Measurements from ENCODE around the gene CLCN6.

The CLCN6 gene

GRCh38 chr1:11805422-11806306 lies at the start of gene CLCN6, which contains the start of gene MTHFR:
TSS of gene CLCN6 (plus strand) at chr1:11806191. CDS start at chr1:11806263, 72 bp downstream.
TSS of gene MTHFR (minus strand) at chr1:11805964. CDS start at chr1:11803116, 2,848 bp downstream.
- H3K36me3 ChIP-seq (ENCODE audit: insufficient read depth, low read depth, low read length), result peaks cover 45% of the 10 kb centered on the region
- peak within 1 kb of the TSS; percentile 89 for H3K4me3 ChIP-seq (ENCODE audit: low read length)
- peaks cover 14% of the 10 kb centered on the region for H3K4me1 ChIP-seq (ENCODE audit: insufficient read depth, low read length)
- H3K9ac ChIP-seq (ENCODE audit: low read depth, low read length), result peak within 1 kb of the TSS; percentile 90
- H3K9me3 ChIP-seq (ENCODE audit: insufficient read depth, low read depth, low read length), result no peaks in the 10 kb centered on the region
- H3K27ac ChIP-seq (ENCODE audit: low read length), result peak within 1 kb of the TSS; percentile 72
- no peaks in the 10 kb centered on the region for H3K27me3 ChIP-seq (ENCODE audit: insufficient read depth, low read length)

- Histone ChIP-seq H3K4me1 (ENCODE audit: insufficient read depth, low read length) (0 out of 2 replicates have a peak, but pooled peaks cover 3% of the 10 kb centered on the region), H3K4me3 (ENCODE audit: low read length) (no peak overlapping the region), H3K9ac (ENCODE audit: low read depth, low read length) (no peak overlapping the region), H3K27me3 (ENCODE audit: insufficient read depth, low read length) (peaks cover 24% of the 10 kb centered on the region), H3K9me3 (ENCODE audit: insufficient read depth, low read depth, low read length) (no peaks in the 10 kb centered on the region), H3K27ac (ENCODE audit: low read length) (no peak overlapping the region), H3K36me3 (ENCODE audit: insufficient read depth, low read depth, low read length) (no peaks in the 10 kb centered on the region)
Measured at GRCh38 chr1:11757047-11757446, 48.9 kb upstream of the CLCN6 start.

- no peak overlapping the region for H3K27ac ChIP-seq (ENCODE audit: low read length)
- H3K9me3 ChIP-seq (ENCODE audit: insufficient read depth, low read depth, low read length), result no peaks in the 10 kb centered on the region
Measured at GRCh38 chr1:11759791-11760190, 46.2 kb upstream of the CLCN6 start.

GRCh38 chr1:11761285-11761684 lies 44.7 kb upstream of the CLCN6 start:
- no peaks in the 10 kb centered on the region for H3K36me3 ChIP-seq (ENCODE audit: insufficient read depth, low read depth, low read length)
- no peaks in the 10 kb centered on the region for H3K9me3 ChIP-seq (ENCODE audit: insufficient read depth, low read depth, low read length)
- H3K4me3 ChIP-seq (ENCODE audit: low read length), result no peak overlapping the region
- H3K27ac ChIP-seq (ENCODE audit: low read length), result no peak overlapping the region
- H3K9ac ChIP-seq (ENCODE audit: low read depth, low read length), result no peak overlapping the region
- peaks cover 46% of the 10 kb centered on the region for H3K27me3 ChIP-seq (ENCODE audit: insufficient read depth, low read length)
- no peaks in the 10 kb centered on the region for H3K4me1 ChIP-seq (ENCODE audit: insufficient read depth, low read length)

More at GRCh38 chr1:11759791-11760190, 46.2 kb upstream of the CLCN6 start:
- H3K27me3 ChIP-seq (ENCODE audit: insufficient read depth, low read length), result peaks cover 46% of the 10 kb centered on the region
- H3K4me3 ChIP-seq (ENCODE audit: low read length), result no peak overlapping the region
- H3K4me1 ChIP-seq (ENCODE audit: insufficient read depth, low read length), result no peaks in the 10 kb centered on the region
- H3K36me3 ChIP-seq (ENCODE audit: insufficient read depth, low read depth, low read length), result no peaks in the 10 kb centered on the region
- H3K9ac ChIP-seq (ENCODE audit: low read depth, low read length), result no peak overlapping the region

- no peaks in the 10 kb centered on the region for H3K4me1 ChIP-seq (ENCODE audit: insufficient read depth, low read length)
Measured at GRCh38 chr1:11761988-11762406, 44.0 kb upstream of the CLCN6 start, which contains the start of gene C1orf167. TSS of gene C1orf167 (plus strand) at chr1:11762193. CDS start at chr1:11764401, 2,208 bp downstream.

GRCh38 chr1:11764115-11764514 lies 41.9 kb upstream of the CLCN6 start:
- H3K27me3 ChIP-seq (ENCODE audit: insufficient read depth, low read length), result peaks cover 46% of the 10 kb centered on the region
- H3K9ac ChIP-seq (ENCODE audit: low read depth, low read length), result no peak overlapping the region
- H3K4me3 ChIP-seq (ENCODE audit: low read length), result no peak overlapping the region
- H3K27ac ChIP-seq (ENCODE audit: low read length), result no peak overlapping the region
- no peaks in the 10 kb centered on the region for H3K4me1 ChIP-seq (ENCODE audit: insufficient read depth, low read length)
- no peaks in the 10 kb centered on the region for H3K36me3 ChIP-seq (ENCODE audit: insufficient read depth, low read depth, low read length)
- no peaks in the 10 kb centered on the region for H3K9me3 ChIP-seq (ENCODE audit: insufficient read depth, low read depth, low read length)

More at GRCh38 chr1:11761988-11762406, 44.0 kb upstream of the CLCN6 start, which contains the start of gene C1orf167:
- no peaks in the 10 kb centered on the region for H3K9me3 ChIP-seq (ENCODE audit: insufficient read depth, low read depth, low read length)
- H3K9ac ChIP-seq (ENCODE audit: low read depth, low read length), result no peak within 1 kb of the TSS
- H3K27me3 ChIP-seq (ENCODE audit: insufficient read depth, low read length), result peaks cover 46% of the 10 kb centered on the region
- H3K36me3 ChIP-seq (ENCODE audit: insufficient read depth, low read depth, low read length), result no peaks in the 10 kb centered on the region
- peak within 1 kb of the TSS; percentile 30; the same call in 1 of the 2 replicates for H3K4me3 ChIP-seq (ENCODE audit: low read length)
- H3K27ac ChIP-seq (ENCODE audit: low read length), result no peak within 1 kb of the TSS

- H3K4me3 ChIP-seq (ENCODE audit: low read length), result no peak overlapping the region
- no peaks in the 10 kb centered on the region for H3K36me3 ChIP-seq (ENCODE audit: insufficient read depth, low read depth, low read length)
- H3K27ac ChIP-seq (ENCODE audit: low read length), result no peak overlapping the region
- H3K9ac ChIP-seq (ENCODE audit: low read depth, low read length), result no peak overlapping the region
- peaks cover 46% of the 10 kb centered on the region for H3K27me3 ChIP-seq (ENCODE audit: insufficient read depth, low read length)
- H3K4me1 ChIP-seq (ENCODE audit: insufficient read depth, low read length), result no peaks in the 10 kb centered on the region
- H3K9me3 ChIP-seq (ENCODE audit: insufficient read depth, low read depth, low read length), result no peaks in the 10 kb centered on the region
Measured at GRCh38 chr1:11764519-11764918, 41.5 kb upstream of the CLCN6 start.

GRCh38 chr1:11765661-11766428 lies 40.1 kb upstream of the CLCN6 start:
- Histone ChIP-seq H3K9me3 (ENCODE audit: insufficient read depth, low read depth, low read length) (no peaks in the 10 kb centered on the region), H3K27me3 (ENCODE audit: insufficient read depth, low read length) (peaks cover 34% of the 10 kb centered on the region), H3K36me3 (ENCODE audit: insufficient read depth, low read depth, low read length) (no peaks in the 10 kb centered on the region), H3K27ac (ENCODE audit: low read length) (no peak overlapping the region), H3K4me1 (ENCODE audit: insufficient read depth, low read length) (no peaks in the 10 kb centered on the region), H3K4me3 (ENCODE audit: low read length) (no peak overlapping the region), H3K9ac (ENCODE audit: low read depth, low read length) (no peak overlapping the region)

GRCh38 chr1:11766429-11766776 lies 39.6 kb upstream of the CLCN6 start:
- H3K27ac ChIP-seq (ENCODE audit: low read length), result no peak overlapping the region
- no peaks in the 10 kb centered on the region for H3K9me3 ChIP-seq (ENCODE audit: insufficient read depth, low read depth, low read length)
- H3K9ac ChIP-seq (ENCODE audit: low read depth, low read length), result no peak overlapping the region
- H3K27me3 ChIP-seq (ENCODE audit: insufficient read depth, low read length), result peaks cover 29% of the 10 kb centered on the region
- no peak overlapping the region for H3K4me3 ChIP-seq (ENCODE audit: low read length)
- H3K4me1 ChIP-seq (ENCODE audit: insufficient read depth, low read length), result no peaks in the 10 kb centered on the region
- H3K36me3 ChIP-seq (ENCODE audit: insufficient read depth, low read depth, low read length), result no peaks in the 10 kb centered on the region

- Histone ChIP-seq H3K4me3 (ENCODE audit: low read length) (no peak overlapping the region), H3K4me1 (ENCODE audit: insufficient read depth, low read length) (no peaks in the 10 kb centered on the region), H3K27ac (ENCODE audit: low read length) (no peak overlapping the region), H3K36me3 (ENCODE audit: insufficient read depth, low read depth, low read length) (no peaks in the 10 kb centered on the region), H3K9ac (ENCODE audit: low read depth, low read length) (no peak overlapping the region), H3K9me3 (ENCODE audit: insufficient read depth, low read depth, low read length) (no peaks in the 10 kb centered on the region), H3K27me3 (ENCODE audit: insufficient read depth, low read length) (peaks cover 12% of the 10 kb centered on the region)
Measured at GRCh38 chr1:11767922-11768704, 37.9 kb upstream of the CLCN6 start.

GRCh38 chr1:11768821-11769220 lies 37.2 kb upstream of the CLCN6 start:
- Histone ChIP-seq H3K9ac (ENCODE audit: low read depth, low read length) (no peak overlapping the region), H3K27me3 (ENCODE audit: insufficient read depth, low read length) (peaks cover 5% of the 10 kb centered on the region), H3K9me3 (ENCODE audit: insufficient read depth, low read depth, low read length) (no peaks in the 10 kb centered on the region), H3K4me3 (ENCODE audit: low read length) (no peak overlapping the region), H3K36me3 (ENCODE audit: insufficient read depth, low read depth, low read length) (no peaks in the 10 kb centered on the region), H3K27ac (ENCODE audit: low read length) (no peak overlapping the region), H3K4me1 (ENCODE audit: insufficient read depth, low read length) (no peaks in the 10 kb centered on the region)

All from iPS-20b (cell line).